Right lobe of liver (tissue), 4 donors: ENCODE data around the gene APBA2.

Experiments used
- CTCF ChIP-seq, 4 donors: fragments of 200-600 bp in 3 of 4; fragments of 450-650 bp in 1 of 4; IDR thresholded peaks; one replicate each; pipeline versions ENCODE4 v1.5.1 to v1.8.0; 2016 to 2022; ENCODE audit warnings: antibody characterized with exemption in 4 of 4, mild to moderate bottlenecking in 2 of 4
- POLR2A ChIP-seq: fragments of 450-650 bp; IDR thresholded peaks from one replicate; pipeline ENCODE4 v1.6.1; 2017; ENCODE audit warnings: antibody characterized with exemption, mild to moderate bottlenecking
- donor health status: DM: no; HTN: no; CAD: no.
- donor health status: DM: no; HTN: no; CAD: no.
- donor health status: DM: no; HTN: yes; CAD: no.

GRCh38 chr15:28915041-28915810 lies 29.5 kb downstream of the APBA2 start:
- TF ChIP-seq CTCF (IDR thresholded peaks at IDR 0.05), result no peak
- no peak for TF ChIP-seq POLR2A
